HepG2 (cell line): ENCODE data around the gene FABP6. TPM values are rescaled to one million over a fixed set of nuclear protein-coding genes. Genes with fewer than 3 reads are reported as not detected.

Experiments
- ATAC-seq: fragments of 200-7000 bp; cut with Tn5 transposase; 3 replicates; pipeline ENCODE4 v1.9.1; 2020; ENCODE audit warnings: mild to moderate bottlenecking, moderate library complexity
- BruUV-seq: library from RNA; stranded (reverse); fragments of 400-500 nt; replicated peaks from 2 replicates; lab custom pipeline; 2021; lab: Mats Ljungman, UMichigan
- CTCF ChIA-PET: fragments of 300-600 bp; formaldehyde crosslinking; extraction: SDS; loops from one replicate; lab custom pipeline; 2021; ENCODE audit warnings: low total read pairs, inconsistent platforms, low intra/inter-chr PET ratio; lab: Yijun Ruan, JAX
- POLR2A ChIA-PET: fragments of 350-600 bp; sonication (Branson Sonifier 250); formaldehyde crosslinking; loops from one replicate; lab custom pipeline; 2020; ENCODE audit warnings: antibody characterized with exemption, inconsistent platforms; lab: Yijun Ruan, JAX
- DNase-seq: peaks from one replicate; pipeline ENCODE4 v3.0.0-alpha.2; 2015; ENCODE audit warnings: low spot score
- FAIRE-seq: peaks from 3 replicates; lab custom pipeline; 2011; peaks lifted over from hg19 to GRCh38; lab: Jason Lieb, UNC
- H2AFZ ChIP-seq: one replicate; pipeline ENCODE4 v1.6.1; 2011; ENCODE audit warnings: low read length, inconsistent platforms
- H3K27ac ChIP-seq: fragments of 300-600 bp; 3 replicates; pipeline ENCODE4 v1.8.0; 2011; ENCODE audit warnings: mixed run types, mild to moderate bottlenecking, mixed read lengths, low read length, inconsistent platforms; ENCODE audit not compliant: insufficient read depth; ENCODE audit errors: extremely low read length
- H3K27me3 ChIP-seq, 2 experiments: fragments of 200-600 bp in 1 of 2; 2 replicates in 1 of 2; 3 replicates in 1 of 2; pipeline versions ENCODE4 v1.6.0 to v1.8.0; 2011; ENCODE audit warnings: low read length in 2 of 2, mild to moderate bottlenecking in 2 of 2, moderate library complexity in 2 of 2, inconsistent platforms in 1 of 2; ENCODE audit not compliant: insufficient read depth in 2 of 2, control insufficient read depth in 1 of 2
- H3K36me3 ChIP-seq, 2 experiments: fragments of 200-600 bp in 1 of 2; replicated peaks in 1 of 2; 2 replicates in 1 of 2; 3 replicates in 1 of 2; pipeline versions ENCODE4 v1.5.1 to v1.8.0; 2011; ENCODE audit warnings: low read length in 2 of 2, inconsistent platforms in 1 of 2; ENCODE audit not compliant: insufficient read depth in 2 of 2, control insufficient read depth in 1 of 2
- H3K4me1 ChIP-seq: 2 replicates; pipeline ENCODE4 v1.5.1; 2012; ENCODE audit warnings: low read length, inconsistent platforms; ENCODE audit not compliant: insufficient read depth
- H3K4me2 ChIP-seq: 2 replicates; pipeline ENCODE4 v1.6.0; 2011; ENCODE audit warnings: low read depth, low read length, inconsistent platforms
- H3K4me3 ChIP-seq, 3 experiments: fragments of 200-600 bp in 1 of 3; sonication (generic), shearing (Covaris generic) in 1 of 3; replicated peaks in 1 of 3; 2 replicates each; pipeline ENCODE4 v1.5.1; 2011 to 2016; ENCODE audit warnings: low read length in 3 of 3, inconsistent platforms in 2 of 3, low read depth in 2 of 3, mild to moderate bottlenecking in 2 of 3, control low read depth in 1 of 3, mixed read lengths in 1 of 3; ENCODE audit not compliant: insufficient read depth in 1 of 3
- H3K79me2 ChIP-seq: one replicate; pipeline ENCODE4 v1.6.1; 2011; ENCODE audit warnings: low read length, inconsistent platforms; ENCODE audit not compliant: insufficient read depth
- H3K9ac ChIP-seq: 2 replicates; pipeline ENCODE4 v1.6.0; 2011; ENCODE audit warnings: mild to moderate bottlenecking, low read depth, low read length, inconsistent platforms; ENCODE audit not compliant: insufficient read depth
- H3K9me3 ChIP-seq: 2 replicates; pipeline ENCODE4 v1.5.1; 2012; ENCODE audit warnings: mild to moderate bottlenecking, low read length
- H4K20me1 ChIP-seq: 2 replicates; pipeline ENCODE4 v1.6.0; 2011; ENCODE audit warnings: inconsistent platforms, mild to moderate bottlenecking, low read length, moderate library complexity; ENCODE audit not compliant: insufficient read depth
- CSRNP2 ChIP-seq: sonication (generic); formaldehyde crosslinking; conservative IDR thresholded peaks from 2 replicates; pipeline ENCODE4 v1.8.0; 2022; ENCODE audit warnings: low read depth, missing genetic modification reagents
- GATAD1 ChIP-seq: IDR thresholded peaks from 2 replicates; pipeline ENCODE4 v1.6.1; 2016; ENCODE audit warnings: missing genetic modification reagents, missing compliant biosample characterization
- GZF1 ChIP-seq: sonication (generic); formaldehyde crosslinking; IDR thresholded peaks from 2 replicates; pipeline ENCODE4 v1.5.1; 2020; ENCODE audit warnings: mild to moderate bottlenecking, missing genetic modification reagents
- HCFC1 ChIP-seq: fragments of 150-350 bp; IDR thresholded peaks from 2 replicates; pipeline ENCODE4 v1.6.1; 2014; ENCODE audit warnings: low read depth, low read length
- HMGA1 ChIP-seq: sonication (generic); formaldehyde crosslinking; conservative IDR thresholded peaks from 2 replicates; pipeline ENCODE4 v1.4.0; 2020; ENCODE audit warnings: missing genetic modification reagents
- HMGXB3 ChIP-seq: sonication (generic); formaldehyde crosslinking; IDR thresholded peaks from 2 replicates; pipeline ENCODE4 v1.4.0; 2020; ENCODE audit warnings: missing genetic modification reagents, borderline replicate concordance
- PRDM15 ChIP-seq: sonication (generic); formaldehyde crosslinking; IDR thresholded peaks from 2 replicates; pipeline ENCODE4 v1.4.0; 2020; ENCODE audit warnings: missing genetic modification reagents
- SIX4 ChIP-seq: sonication (generic); formaldehyde crosslinking; IDR thresholded peaks from 2 replicates; pipeline ENCODE4 v1.4.0; 2020; ENCODE audit warnings: missing genetic modification reagents
- TEAD2 ChIP-seq: sonication (generic); formaldehyde crosslinking; IDR thresholded peaks from 2 replicates; pipeline ENCODE4 v1.9.0; 2021; ENCODE audit warnings: missing genetic modification reagents
- ZNF296 ChIP-seq: sonication (generic); formaldehyde crosslinking; conservative IDR thresholded peaks from 2 replicates; pipeline ENCODE4 v1.5.0; 2020; ENCODE audit warnings: mild to moderate bottlenecking, missing genetic modification reagents
- ZNF776 ChIP-seq: sonication (generic); formaldehyde crosslinking; IDR thresholded peaks from 2 replicates; pipeline ENCODE4 v1.4.0; 2020; ENCODE audit warnings: mild to moderate bottlenecking, missing genetic modification reagents
- WGBS: methylation state at CpG from one replicate; pipeline ENCODE4 v1.1.6; 2017; ENCODE audit warnings: low lambda C conversion rate; 5-methylcytosine and 5-hydroxymethylcytosine counted together
- in situ Hi-C: cut with HindIII; loops from 2 replicates; pipeline ENCODE4 v1.10.0; 2017; ENCODE audit warnings: low pct_unique_long_range_greater_than_20kb; ENCODE audit not compliant: extremely low pct_ligation_motif_present
- intact Hi-C: fragments of 100-400 bp; cut with micrococcal nuclease; formaldehyde crosslinking; loops from one replicate; pipeline ENCODE4 v1.10.0; 2022; ENCODE audit not compliant: unreplicated experiment
- polyA plus RNA-seq, 8 experiments: library from polyadenylated mRNA; depleted of rRNA in 3 of 8; stranded (reverse) in 7 of 8; unstranded in 1 of 8; fragments of >200 nt; fragmentation: Illumina TruSeq in 4 of 8; extraction: Trizol in 4 of 8; gene quantifications; 2 replicates each; pipeline versions ENCODE4 v1.2.1 to v1.2.3, GENCODE V29; 2011 to 2016; ENCODE audit warnings: low read depth in 4 of 8, missing spikeins in 1 of 8, mixed read lengths in 1 of 8; ENCODE audit not compliant: insufficient read depth in 1 of 8
- total RNA-seq, 5 experiments: library from RNA; depleted of rRNA; stranded (reverse); fragments of >200 nt; fragmentation: Illumina TruSeq; extraction: Trizol; gene quantifications; 2 replicates each; pipeline ENCODE4 v1.2.3, GENCODE V29; 2016; ENCODE audit warnings: low read depth in 1 of 5

Gene FABP6
- total and polyA plus RNA-seq, 2 of the 13 experiments (the other 11 are each of a cell fraction or from before 2014, with no cell fraction given) = 0.13 TPM; not detected in 1

GRCh38 chr5:160230686-160231527 lies 1.6 kb downstream of the FABP6 start:
- Histone ChIP-seq H3K9ac (no peak overlapping the region), H3K4me1 (no peaks in the 10 kb centered on the region), H3K79me2 (no peaks in the 10 kb centered on the region), H3K27ac (no peak overlapping the region), H2AFZ (no peak overlapping the region), H3K27me3 (no peaks in the 10 kb centered on the region; a peak in 1 of 5 replicates), H3K4me2 (no peak overlapping the region), H4K20me1 (no peaks in the 10 kb centered on the region), H3K9me3 (no peaks in the 10 kb centered on the region), H3K36me3 (no peaks in the 10 kb centered on the region), H3K4me3 (no peak overlapping the region)
- POLR2A ChIA-PET = no interaction called here
- BruUV-seq = no TSS peak
- in situ Hi-C loops = no loop called here
- WGBS = 50% methylated on average over 7 of the region's 9 CpGs
- no peak for ATAC-seq
- CTCF ChIA-PET = no interaction called here
- no peak for DNase-seq
- no peak for FAIRE-seq
- intact Hi-C loops = no loop called here
- TF ChIP-seq ZNF296 (CRISPR knock-in tag) = no peak
- TF ChIP-seq HMGXB3 (CRISPR knock-in tag) = no peak
- TF ChIP-seq HMGA1 (CRISPR knock-in tag) = no peak
- TF ChIP-seq CSRNP2 (CRISPR knock-in tag) = no peak
- TF ChIP-seq SIX4 (CRISPR knock-in tag) = no peak
- TF ChIP-seq GZF1 = no peak
- TF ChIP-seq HCFC1 = no peak
- no peak for TF ChIP-seq GATAD1 (CRISPR knock-in tag)
- no peak for TF ChIP-seq PRDM15 (CRISPR knock-in tag)
- no peak for TF ChIP-seq TEAD2 (CRISPR knock-in tag)
- TF ChIP-seq ZNF776 (CRISPR knock-in tag) = no peak
